ENCODE results near the gene SGMS1.
"Not testable (repeated sequence)": the region's sequence is repeated elsewhere in the genome, so short reads cannot be mapped to it uniquely, and the experiment has no call there.

The SGMS1 gene

DNA sequence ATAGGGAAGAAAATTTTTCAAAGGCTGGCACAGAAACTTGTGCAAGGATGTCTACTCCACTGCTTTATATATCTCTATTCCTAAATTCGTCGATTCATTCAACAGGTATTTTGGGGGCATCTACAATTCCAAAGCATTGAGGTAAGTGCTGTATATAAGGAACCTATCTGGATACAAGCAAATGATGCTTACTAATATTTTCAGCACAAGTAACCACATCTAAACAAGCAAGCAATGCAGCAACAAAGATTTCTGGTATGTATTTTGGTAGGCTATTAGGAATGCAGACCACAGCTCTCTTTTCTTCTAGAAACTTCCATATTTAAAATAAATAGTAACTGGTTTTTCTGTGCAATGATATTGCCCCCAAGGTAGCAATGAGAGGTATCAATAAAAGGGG, 183.9 kb downstream of the SGMS1 start:
- no peaks in the 10 kb centered on the region for H3K4me1 ChIP-seq (ENCODE audit: control insufficient read depth in 1 of 2, insufficient read depth in 2 of 2, low read length in 2 of 2)
- no peak overlapping the region for H3K27ac ChIP-seq (ENCODE audit: low read length)
- H3K9me3 ChIP-seq (ENCODE audit: control insufficient read depth in 1 of 2, low read length in 2 of 2) = no peaks in the 10 kb centered on the region
- H3K36me3 ChIP-seq (ENCODE audit: control insufficient read depth in 1 of 2, insufficient read depth in 2 of 2, low read length in 2 of 2) = no peaks in the 10 kb centered on the region
- H3K4me3 ChIP-seq (ENCODE audit: low read depth in 1 of 2, low read length in 2 of 2) = no peak overlapping the region
- H3K27me3 ChIP-seq (ENCODE audit: low read depth, low read length) = no peaks in the 10 kb centered on the region

DNA sequence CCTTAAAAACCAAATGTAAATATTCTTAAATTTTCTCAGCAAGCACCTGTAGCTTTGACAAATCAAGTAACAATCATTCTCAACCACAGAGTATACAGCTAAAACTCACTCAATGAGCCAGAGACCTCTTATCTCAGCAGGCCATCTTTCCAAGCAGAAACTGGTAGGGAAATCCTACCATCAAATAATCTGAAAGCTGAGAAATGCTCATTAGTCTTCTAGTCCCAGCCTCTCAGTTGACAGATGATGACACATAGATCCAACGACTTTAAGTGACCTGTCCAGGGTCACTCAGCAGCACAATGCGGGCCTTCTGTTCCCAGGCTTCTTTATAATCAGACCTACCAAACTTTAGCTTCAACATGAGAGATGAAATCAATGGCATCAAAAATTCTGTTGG, 184.6 kb downstream of the SGMS1 start:
- Histone ChIP-seq H3K4me3 (ENCODE audit: low read depth in 1 of 2, low read length in 2 of 2) (no peak overlapping the region), H3K27ac (ENCODE audit: low read length) (no peak overlapping the region), H3K9me3 (ENCODE audit: control insufficient read depth in 1 of 2, low read length in 2 of 2) (no peaks in the 10 kb centered on the region), H3K4me1 (ENCODE audit: control insufficient read depth in 1 of 2, insufficient read depth in 2 of 2, low read length in 2 of 2) (no peaks in the 10 kb centered on the region), H3K27me3 (ENCODE audit: low read depth, low read length) (no peaks in the 10 kb centered on the region), H3K36me3 (ENCODE audit: control insufficient read depth in 1 of 2, insufficient read depth in 2 of 2, low read length in 2 of 2) (no peaks in the 10 kb centered on the region)

DNA sequence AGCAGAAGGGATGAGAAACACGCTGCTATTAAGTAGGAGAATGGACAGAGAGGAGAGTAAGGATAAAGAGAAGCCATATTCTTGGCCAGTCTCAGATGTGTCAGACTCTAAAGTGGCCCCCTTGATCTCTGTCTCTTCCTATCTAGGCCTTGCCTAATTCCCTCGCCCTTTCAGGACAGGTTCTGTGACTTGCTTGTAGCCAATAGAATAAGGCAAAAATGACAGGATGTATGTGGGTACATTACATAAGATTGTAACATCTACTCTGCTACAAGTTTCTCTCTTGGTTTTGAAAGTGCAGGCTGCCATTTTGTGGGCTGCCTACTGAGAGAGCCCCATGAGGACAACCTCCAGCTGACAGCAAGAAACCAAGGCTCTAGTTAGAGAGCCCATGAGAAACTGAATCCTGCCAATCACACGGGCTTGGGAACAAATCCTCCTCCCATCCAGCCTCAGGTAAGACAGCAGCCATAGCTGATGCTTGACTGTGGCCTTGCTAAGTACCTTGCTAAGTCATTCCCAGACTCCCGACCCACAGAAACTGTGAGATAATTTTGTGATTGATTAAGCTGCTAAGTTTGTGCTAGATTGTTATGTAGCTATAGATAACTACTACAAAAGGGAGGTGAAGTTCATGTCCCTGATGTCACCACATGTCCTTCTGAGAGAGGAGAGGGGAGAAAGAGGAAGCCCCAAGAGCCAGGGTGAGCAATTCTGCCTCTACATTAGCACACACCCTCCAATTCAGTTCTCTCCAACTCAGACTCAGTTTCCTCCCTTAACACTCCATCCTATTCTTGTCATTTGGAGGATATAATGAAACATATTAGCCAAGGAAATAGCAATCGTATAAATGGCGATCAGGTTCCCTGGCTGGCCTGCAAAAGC, 185.5 kb downstream of the SGMS1 start:
- no peaks in the 10 kb centered on the region for H3K4me1 ChIP-seq (ENCODE audit: control insufficient read depth in 1 of 2, insufficient read depth in 2 of 2, low read length in 2 of 2)
- H3K36me3 ChIP-seq (ENCODE audit: control insufficient read depth in 1 of 2, insufficient read depth in 2 of 2, low read length in 2 of 2) = no peaks in the 10 kb centered on the region
- H3K4me3 ChIP-seq (ENCODE audit: low read depth in 1 of 2, low read length in 2 of 2) = no peak overlapping the region
- H3K9me3 ChIP-seq (ENCODE audit: control insufficient read depth in 1 of 2, low read length in 2 of 2) = no peaks in the 10 kb centered on the region
- H3K27me3 ChIP-seq (ENCODE audit: low read depth, low read length) = no peaks in the 10 kb centered on the region
- no peak overlapping the region for H3K27ac ChIP-seq (ENCODE audit: low read length)

DNA sequence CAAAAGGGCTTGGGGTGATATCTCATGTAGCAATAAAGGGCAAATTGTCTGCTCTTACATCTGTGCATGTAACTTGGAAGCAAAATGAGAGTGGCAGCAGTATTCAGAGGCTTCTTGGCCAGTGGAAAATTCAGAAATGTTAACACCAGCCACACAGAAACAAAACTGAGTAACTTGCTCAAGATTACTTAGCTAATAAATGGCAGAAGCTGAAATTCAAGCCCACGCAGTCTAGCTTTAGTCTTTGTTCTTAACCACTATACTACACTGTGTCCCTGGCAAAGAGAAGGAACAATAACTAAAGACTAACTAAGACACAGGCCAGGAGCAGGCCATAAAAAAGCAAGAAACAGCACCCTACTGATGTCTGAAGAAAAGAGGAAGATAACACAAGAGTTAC, 186.5 kb downstream of the SGMS1 start:
- Histone ChIP-seq H3K4me3 (ENCODE audit: low read depth in 1 of 2, low read length in 2 of 2) (no peak overlapping the region), H3K27me3 (ENCODE audit: low read depth, low read length) (no peaks in the 10 kb centered on the region), H3K4me1 (ENCODE audit: control insufficient read depth in 1 of 2, insufficient read depth in 2 of 2, low read length in 2 of 2) (no peaks in the 10 kb centered on the region), H3K27ac (ENCODE audit: low read length) (no peak overlapping the region), H3K36me3 (ENCODE audit: control insufficient read depth in 1 of 2, insufficient read depth in 2 of 2, low read length in 2 of 2) (no peaks in the 10 kb centered on the region), H3K9me3 (ENCODE audit: control insufficient read depth in 1 of 2, low read length in 2 of 2) (no peaks in the 10 kb centered on the region)

DNA sequence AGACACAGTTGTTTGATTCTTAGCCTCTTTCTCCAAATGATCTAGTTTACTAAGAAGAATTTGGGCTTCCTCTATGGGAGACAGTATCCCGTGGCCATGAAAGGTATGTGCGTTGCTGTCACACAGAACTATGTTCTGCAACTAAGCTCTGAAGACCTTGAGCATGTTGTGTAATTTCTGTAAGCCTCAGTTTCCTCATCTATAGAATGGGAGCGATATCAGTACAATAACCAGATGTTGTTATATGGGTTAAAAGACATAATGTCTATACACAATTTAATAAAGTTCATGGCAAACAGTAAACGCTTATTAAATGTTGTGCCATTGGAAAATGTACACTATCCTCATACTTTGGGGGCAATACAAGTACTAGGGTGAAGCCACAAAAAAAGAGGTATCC, 187.0 kb downstream of the SGMS1 start:
- H3K36me3 ChIP-seq (ENCODE audit: control insufficient read depth in 1 of 2, insufficient read depth in 2 of 2, low read length in 2 of 2) = no peaks in the 10 kb centered on the region
- H3K9me3 ChIP-seq (ENCODE audit: control insufficient read depth in 1 of 2, low read length in 2 of 2) = no peaks in the 10 kb centered on the region
- no peaks in the 10 kb centered on the region for H3K4me1 ChIP-seq (ENCODE audit: control insufficient read depth in 1 of 2, insufficient read depth in 2 of 2, low read length in 2 of 2)
- H3K27me3 ChIP-seq (ENCODE audit: low read depth, low read length) = no peaks in the 10 kb centered on the region
- H3K27ac ChIP-seq (ENCODE audit: low read length) = no peak overlapping the region
- no peak overlapping the region for H3K4me3 ChIP-seq (ENCODE audit: low read depth in 1 of 2, low read length in 2 of 2)

DNA sequence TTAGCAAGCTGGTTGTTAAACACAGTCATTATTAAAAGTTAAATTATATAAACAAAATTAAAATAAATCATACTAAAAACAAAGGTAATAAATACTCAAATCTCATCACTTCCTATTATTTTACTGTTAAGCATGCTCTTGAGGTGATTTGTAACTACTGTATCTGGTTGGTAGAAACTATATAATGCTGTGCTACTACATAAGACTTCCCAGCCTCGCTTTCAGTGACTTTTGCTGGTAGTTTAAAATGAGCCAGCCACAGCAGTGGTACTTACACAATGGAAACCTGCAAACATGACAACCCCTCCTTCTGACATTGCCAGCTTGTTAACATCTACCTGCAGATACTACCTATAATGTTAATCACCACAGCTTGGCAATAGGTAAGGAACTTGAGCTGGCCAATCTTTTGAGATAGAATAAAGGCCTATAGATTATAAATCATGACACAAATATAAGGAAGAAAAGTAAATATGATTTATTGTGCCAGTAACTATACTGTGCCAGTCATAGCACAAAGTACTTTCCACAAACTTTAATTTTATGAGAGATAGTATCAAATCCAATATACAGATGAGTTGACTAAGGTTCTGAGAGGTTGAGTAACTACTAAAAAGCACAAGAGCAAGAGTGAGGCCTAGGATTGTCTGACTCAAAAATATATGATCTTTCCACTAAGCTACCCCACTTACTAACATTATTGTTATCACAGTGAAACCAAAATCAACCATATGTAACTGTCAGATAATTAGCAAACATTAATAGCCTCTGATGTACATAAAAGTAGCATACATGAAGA, 191.3 kb downstream of the SGMS1 start:
- no peaks in the 10 kb centered on the region for H3K9me3 ChIP-seq (ENCODE audit: control insufficient read depth in 1 of 2, low read length in 2 of 2)
- no peaks in the 10 kb centered on the region for H3K4me1 ChIP-seq (ENCODE audit: control insufficient read depth in 1 of 2, insufficient read depth in 2 of 2, low read length in 2 of 2)
- H3K36me3 ChIP-seq (ENCODE audit: control insufficient read depth in 1 of 2, insufficient read depth in 2 of 2, low read length in 2 of 2) = no peaks in the 10 kb centered on the region
- no peak overlapping the region for H3K4me3 ChIP-seq (ENCODE audit: low read depth in 1 of 2, low read length in 2 of 2)
- no peaks in the 10 kb centered on the region for H3K27me3 ChIP-seq (ENCODE audit: low read depth, low read length)
- no peak overlapping the region for H3K27ac ChIP-seq (ENCODE audit: low read length)

DNA sequence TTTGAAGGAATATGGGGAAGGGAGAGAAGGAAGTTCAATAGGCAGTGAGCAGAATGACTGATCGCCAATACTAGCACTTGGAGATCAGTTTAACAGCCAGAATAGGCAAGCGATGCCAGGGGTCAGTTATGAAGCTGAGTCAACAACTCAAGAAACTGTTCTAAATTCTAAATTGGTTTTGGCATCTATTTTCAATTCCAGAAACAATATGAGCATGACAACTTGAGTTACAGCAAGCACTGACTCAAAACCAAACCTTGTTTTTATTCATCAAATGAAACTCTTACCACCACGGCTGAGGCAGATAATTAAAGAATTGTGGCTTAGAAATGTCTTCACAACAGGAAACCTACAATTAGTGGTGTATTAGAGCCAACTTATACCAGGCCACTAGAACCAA, 192.0 kb downstream of the SGMS1 start:
- Histone ChIP-seq H3K27ac (ENCODE audit: low read length) (peak overlapping the region; percentile 6), H3K4me1 (ENCODE audit: control insufficient read depth in 1 of 2, insufficient read depth in 2 of 2, low read length in 2 of 2) (no peaks in the 10 kb centered on the region), H3K36me3 (ENCODE audit: control insufficient read depth in 1 of 2, insufficient read depth in 2 of 2, low read length in 2 of 2) (no peaks in the 10 kb centered on the region), H3K4me3 (ENCODE audit: low read depth in 1 of 2, low read length in 2 of 2) (no peak overlapping the region), H3K27me3 (ENCODE audit: low read depth, low read length) (no peaks in the 10 kb centered on the region), H3K9me3 (ENCODE audit: control insufficient read depth in 1 of 2, low read length in 2 of 2) (no peaks in the 10 kb centered on the region)

DNA sequence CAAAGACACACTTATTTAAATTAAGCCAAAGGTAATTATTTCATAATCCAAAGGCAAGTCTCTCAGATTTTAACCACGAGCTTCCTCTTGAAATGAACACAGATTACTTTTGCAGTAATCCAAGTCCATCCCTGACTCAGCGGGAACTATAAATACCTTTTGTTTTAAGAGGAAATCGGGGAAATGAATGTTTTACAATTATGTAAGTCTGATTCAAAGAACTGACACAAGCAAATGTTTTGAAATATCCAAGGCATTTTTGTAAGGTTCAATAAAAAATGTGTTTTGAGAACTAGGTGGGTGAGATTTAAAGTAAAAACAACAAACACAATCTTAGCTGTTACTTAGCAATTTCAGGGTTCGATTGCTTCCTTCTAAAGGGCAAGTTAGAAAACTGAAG, 192.6 kb downstream of the SGMS1 start:
- Histone ChIP-seq H3K27me3 (ENCODE audit: low read depth, low read length) (no peaks in the 10 kb centered on the region), H3K36me3 (ENCODE audit: control insufficient read depth in 1 of 2, insufficient read depth in 2 of 2, low read length in 2 of 2) (no peaks in the 10 kb centered on the region), H3K27ac (ENCODE audit: low read length) (peak overlapping the region; percentile 6), H3K4me1 (ENCODE audit: control insufficient read depth in 1 of 2, insufficient read depth in 2 of 2, low read length in 2 of 2) (no peaks in the 10 kb centered on the region), H3K9me3 (ENCODE audit: control insufficient read depth in 1 of 2, low read length in 2 of 2) (no peaks in the 10 kb centered on the region), H3K4me3 (ENCODE audit: low read depth in 1 of 2, low read length in 2 of 2) (no peak overlapping the region)

DNA sequence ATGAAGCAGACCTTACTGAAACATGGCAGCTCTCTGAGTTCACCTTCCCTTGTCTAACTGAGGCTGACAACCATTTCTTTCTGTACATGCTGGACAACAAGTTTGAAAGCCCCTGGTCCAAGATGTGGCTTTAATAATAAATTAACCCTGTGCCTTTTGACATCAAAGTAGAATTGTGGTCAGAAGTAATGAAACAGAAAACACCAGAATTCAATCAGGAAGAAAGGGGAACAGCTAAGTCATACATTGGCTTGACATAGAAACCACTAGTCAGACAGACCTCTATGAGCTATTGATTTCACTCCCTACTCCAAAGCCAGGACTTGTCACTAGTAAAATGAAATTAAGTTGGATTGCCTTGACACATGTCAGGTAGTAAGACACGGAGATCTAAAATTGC, 197.3 kb downstream of the SGMS1 start:
- Histone ChIP-seq H3K36me3 (ENCODE audit: control insufficient read depth in 1 of 2, insufficient read depth in 2 of 2, low read length in 2 of 2) (no peaks in the 10 kb centered on the region), H3K9me3 (ENCODE audit: control insufficient read depth in 1 of 2, low read length in 2 of 2) (no peaks in the 10 kb centered on the region), H3K4me1 (ENCODE audit: control insufficient read depth in 1 of 2, insufficient read depth in 2 of 2, low read length in 2 of 2) (peaks cover 0 to 5% of the 10 kb centered on the region in 2 donors), H3K4me3 (ENCODE audit: low read depth in 1 of 2, low read length in 2 of 2) (no peak overlapping the region), H3K27ac (ENCODE audit: low read length) (no peak overlapping the region), H3K27me3 (ENCODE audit: low read depth, low read length) (no peaks in the 10 kb centered on the region)

DNA sequence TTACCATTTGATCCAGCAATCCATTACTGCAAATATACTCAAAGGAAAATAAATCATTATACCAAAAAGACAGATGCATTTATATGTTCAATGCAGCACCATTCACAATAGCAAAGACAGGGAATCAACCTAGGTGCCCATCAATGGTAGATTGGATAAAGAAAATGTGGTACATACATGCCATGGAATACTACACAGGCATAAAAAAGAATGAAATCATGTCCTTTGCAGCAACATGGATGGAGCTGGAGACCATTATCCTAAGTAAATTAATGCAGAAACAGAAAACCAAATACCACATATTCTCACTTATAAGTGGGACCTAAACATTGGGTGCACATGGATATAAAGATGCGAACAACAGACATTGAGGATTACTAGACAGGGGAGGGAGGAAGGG, 198.5 kb downstream of the SGMS1 start:
- H3K4me3 ChIP-seq (ENCODE audit: low read depth in 1 of 2, low read length in 2 of 2); H3K36me3 ChIP-seq (ENCODE audit: control insufficient read depth in 1 of 2, insufficient read depth in 2 of 2, low read length in 2 of 2); H3K9me3 ChIP-seq (ENCODE audit: control insufficient read depth in 1 of 2, low read length in 2 of 2); H3K27me3 ChIP-seq (ENCODE audit: low read depth, low read length); H3K27ac ChIP-seq (ENCODE audit: low read length); H3K4me1 ChIP-seq (ENCODE audit: control insufficient read depth in 1 of 2, insufficient read depth in 2 of 2, low read length in 2 of 2): not testable (repeated sequence)

DNA sequence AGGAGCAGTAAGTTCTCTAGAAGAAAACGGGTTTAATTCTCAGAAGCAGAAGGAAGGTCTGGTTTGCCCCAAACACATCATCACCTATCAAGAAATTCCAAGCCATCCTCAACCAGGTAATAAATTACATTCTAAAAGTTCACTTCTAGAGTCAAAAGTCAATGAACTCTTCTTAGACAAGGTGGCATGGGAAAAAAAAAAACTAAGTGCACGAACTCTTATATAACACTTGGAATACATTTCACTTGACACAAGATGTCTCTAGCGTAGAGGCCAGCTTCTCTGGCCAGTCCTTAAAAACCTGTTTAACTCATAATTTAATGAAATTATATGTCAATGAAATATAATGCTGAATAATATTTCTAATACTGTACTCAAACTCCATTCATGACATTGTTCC, 200.3 kb downstream of the SGMS1 start:
- no peaks in the 10 kb centered on the region for H3K36me3 ChIP-seq (ENCODE audit: control insufficient read depth in 1 of 2, insufficient read depth in 2 of 2, low read length in 2 of 2)
- H3K27ac ChIP-seq (ENCODE audit: low read length) = no peak overlapping the region
- no peaks in the 10 kb centered on the region for H3K9me3 ChIP-seq (ENCODE audit: control insufficient read depth in 1 of 2, low read length in 2 of 2)

More for the DNA sequence above, 200.3 kb downstream of the SGMS1 start:
- no peaks in the 10 kb centered on the region for H3K27me3 ChIP-seq (ENCODE audit: low read depth, low read length)
- no peak overlapping the region for H3K4me3 ChIP-seq (ENCODE audit: low read depth in 1 of 2, low read length in 2 of 2)
- H3K4me1 ChIP-seq (ENCODE audit: control insufficient read depth in 1 of 2, insufficient read depth in 2 of 2, low read length in 2 of 2) = peaks cover 0 to 5% of the 10 kb centered on the region in 2 donors

Data from muscle layer of duodenum (tissue), 2 donors.